ENCODE data around the gene KLHL35. TPM values are rescaled to one million over a fixed set of nuclear protein-coding genes. Genes with fewer than 3 reads are reported as not detected.
A peak's percentile ranks its signal among the peaks of the same experiment; 100 is the strongest.

KLHL35 gene
- total and polyA plus RNA-seq, 4 donors, result 0.07 to 0.42 (median 0.15) TPM; not detected in 1

GRCh38 chr11:75428281-75428724 is 4.7 kb downstream of the KLHL35 start:
- Histone ChIP-seq H3K9ac (ENCODE audit: low read depth in 1 of 2, low read length in 2 of 2) (no peak overlapping the region), H3K4me1 (ENCODE audit: control insufficient read depth in 4 of 4, insufficient read depth in 4 of 4, low read length in 3 of 4) (peaks cover 4 to 18% (median 6%) of the 10 kb centered on the region in 4 donors), H3K27me3 (ENCODE audit: control insufficient read depth in 4 of 4, insufficient read depth in 4 of 4, low read length in 3 of 4) (peaks cover 0 to 11% (median 5%) of the 10 kb centered on the region in 4 donors)

GRCh38 chr11:75427181-75427580 is 5.8 kb downstream of the KLHL35 start:
- peaks cover 0 to 9% (median 4%) of the 10 kb centered on the region in 4 donors for H3K27me3 ChIP-seq (ENCODE audit: control insufficient read depth in 4 of 4, insufficient read depth in 4 of 4, low read length in 3 of 4)
- TF ChIP-seq CTCF (IDR thresholded peaks at IDR 0.05; ENCODE audit: low read depth, low read length, missing input control), result no peak
- no peak for TF ChIP-seq FOXA1 (IDR thresholded peaks at IDR 0.05)
- TF ChIP-seq, protein P1, sequence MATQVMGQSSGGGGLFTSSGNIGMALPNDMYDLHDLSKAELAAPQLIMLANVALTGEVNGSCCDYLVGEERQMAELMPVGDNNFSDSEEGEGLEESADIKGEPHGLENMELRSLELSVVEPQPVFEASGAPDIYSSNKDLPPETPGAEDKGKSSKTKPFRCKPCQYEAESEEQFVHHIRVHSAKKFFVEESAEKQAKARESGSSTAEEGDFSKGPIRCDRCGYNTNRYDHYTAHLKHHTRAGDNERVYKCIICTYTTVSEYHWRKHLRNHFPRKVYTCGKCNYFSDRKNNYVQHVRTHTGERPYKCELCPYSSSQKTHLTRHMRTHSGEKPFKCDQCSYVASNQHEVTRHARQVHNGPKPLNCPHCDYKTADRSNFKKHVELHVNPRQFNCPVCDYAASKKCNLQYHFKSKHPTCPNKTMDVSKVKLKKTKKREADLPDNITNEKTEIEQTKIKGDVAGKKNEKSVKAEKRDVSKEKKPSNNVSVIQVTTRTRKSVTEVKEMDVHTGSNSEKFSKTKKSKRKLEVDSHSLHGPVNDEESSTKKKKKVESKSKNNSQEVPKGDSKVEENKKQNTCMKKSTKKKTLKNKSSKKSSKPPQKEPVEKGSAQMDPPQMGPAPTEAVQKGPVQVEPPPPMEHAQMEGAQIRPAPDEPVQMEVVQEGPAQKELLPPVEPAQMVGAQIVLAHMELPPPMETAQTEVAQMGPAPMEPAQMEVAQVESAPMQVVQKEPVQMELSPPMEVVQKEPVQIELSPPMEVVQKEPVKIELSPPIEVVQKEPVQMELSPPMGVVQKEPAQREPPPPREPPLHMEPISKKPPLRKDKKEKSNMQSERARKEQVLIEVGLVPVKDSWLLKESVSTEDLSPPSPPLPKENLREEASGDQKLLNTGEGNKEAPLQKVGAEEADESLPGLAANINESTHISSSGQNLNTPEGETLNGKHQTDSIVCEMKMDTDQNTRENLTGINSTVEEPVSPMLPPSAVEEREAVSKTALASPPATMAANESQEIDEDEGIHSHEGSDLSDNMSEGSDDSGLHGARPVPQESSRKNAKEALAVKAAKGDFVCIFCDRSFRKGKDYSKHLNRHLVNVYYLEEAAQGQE (IDR thresholded peaks at IDR 0.05), result no peak
- TF ChIP-seq SP1 (IDR thresholded peaks at IDR 0.05), result no peak
- TF ChIP-seq JUND (IDR thresholded peaks at IDR 0.05), result no peak
- no peak for TF ChIP-seq GABPA (IDR thresholded peaks at IDR 0.05 in 1 of 2, conservative IDR thresholded peaks at IDR 0.05 in 1 of 2)
- TF ChIP-seq RXRA (IDR thresholded peaks at IDR 0.05), result no peak
- TF ChIP-seq FOXA2 (IDR thresholded peaks at IDR 0.05), result no peak
- TF ChIP-seq, protein P2, sequence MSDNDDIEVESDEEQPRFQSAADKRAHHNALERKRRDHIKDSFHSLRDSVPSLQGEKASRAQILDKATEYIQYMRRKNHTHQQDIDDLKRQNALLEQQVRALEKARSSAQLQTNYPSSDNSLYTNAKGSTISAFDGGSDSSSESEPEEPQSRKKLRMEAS (IDR thresholded peaks at IDR 0.05), result no peak
- TF ChIP-seq EGR1 (IDR thresholded peaks at IDR 0.05; ENCODE audit: low read depth in 2 of 2), result no peak
- TF ChIP-seq YY1 (IDR thresholded peaks at IDR 0.05), result no peak
- TF ChIP-seq NR2F2 (IDR thresholded peaks at IDR 0.05), result no peak
- TF ChIP-seq ATF3 (IDR thresholded peaks at IDR 0.05), result no peak
- no peak for TF ChIP-seq HNF4A (conservative IDR thresholded peaks at IDR 0.05)
- no peak for TF ChIP-seq HNF4G (IDR thresholded peaks at IDR 0.05)
- TF ChIP-seq RAD21 (IDR thresholded peaks at IDR 0.05), result no peak
- TF ChIP-seq ZBTB33 (IDR thresholded peaks at IDR 0.05), result no peak
- H3K9ac ChIP-seq (ENCODE audit: low read depth in 1 of 2, low read length in 2 of 2), result no peak overlapping the region
- no peak overlapping the region for H3K4me3 ChIP-seq (ENCODE audit: low read depth in 1 of 3, low read length in 3 of 3)
- no peaks in the 10 kb centered on the region for H3K36me3 ChIP-seq (ENCODE audit: control insufficient read depth in 4 of 4, insufficient read depth in 3 of 4, low read depth in 1 of 4, low read length in 3 of 4)
- peaks cover 0 to 5% (median 1%) of the 10 kb centered on the region in 4 donors for H3K9me3 ChIP-seq (ENCODE audit: control insufficient read depth in 4 of 4, low read length in 3 of 4)
- no peak overlapping the region for H3K27ac ChIP-seq (ENCODE audit: low read depth in 1 of 2, low read length in 2 of 2)
- no peak for DNase-seq (ENCODE audit: low spot score)
- peaks cover 4 to 24% (median 14%) of the 10 kb centered on the region in 4 donors for H3K4me1 ChIP-seq (ENCODE audit: control insufficient read depth in 4 of 4, insufficient read depth in 4 of 4, low read length in 3 of 4)

More at GRCh38 chr11:75428281-75428724, 4.7 kb downstream of the KLHL35 start:
- Histone ChIP-seq H3K27ac (ENCODE audit: low read depth in 1 of 2, low read length in 2 of 2) (no peak overlapping the region), H3K36me3 (ENCODE audit: control insufficient read depth in 4 of 4, insufficient read depth in 3 of 4, low read depth in 1 of 4, low read length in 3 of 4) (no peaks in the 10 kb centered on the region), H3K9me3 (ENCODE audit: control insufficient read depth in 4 of 4, low read length in 3 of 4) (peaks cover 0 to 5% (median 1%) of the 10 kb centered on the region in 4 donors), H3K4me3 (ENCODE audit: low read depth in 1 of 3, low read length in 3 of 3) (peak overlapping the region in 2 of 3 donors; percentile 25 to 37)
- peak; percentile 50 for TF ChIP-seq SP1 (IDR thresholded peaks at IDR 0.05)
- TF ChIP-seq JUND (IDR thresholded peaks at IDR 0.05), result peak in 1 of 2 donors; percentile 13
- TF ChIP-seq RAD21 (IDR thresholded peaks at IDR 0.05), result no peak
- TF ChIP-seq NR2F2 (IDR thresholded peaks at IDR 0.05), result no peak
- DNase-seq (ENCODE audit: low spot score), result peak; percentile 90
- 18% methylated on average over 32 of the region's 32 CpGs for WGBS

Data from liver (tissue), 9 donors.